ENCODE results near the gene CHN2.

DNA sequence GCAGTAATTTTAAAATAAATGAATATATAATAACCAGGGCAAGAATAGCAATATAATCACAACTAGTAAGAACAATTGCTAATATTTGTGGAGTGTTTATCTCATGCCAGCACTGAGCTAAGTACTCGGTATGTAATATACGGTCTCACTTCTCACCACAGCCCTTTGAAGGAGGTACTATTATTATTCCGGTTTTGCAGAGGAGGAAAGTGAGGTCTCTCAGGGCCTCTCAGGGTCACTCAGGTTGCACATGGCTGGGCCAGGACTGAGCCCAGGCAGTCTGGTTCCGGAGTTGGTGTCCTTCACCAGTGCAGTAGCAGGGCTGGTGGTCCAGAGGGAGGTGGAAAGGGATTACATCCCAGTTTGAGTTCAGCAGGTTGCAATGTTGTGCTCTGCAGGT lies 80.9 kb downstream of the CHN2 start:
- no peak for TF ChIP-seq POLR2A (IDR thresholded peaks at IDR 0.05)
- TF ChIP-seq, protein P1, sequence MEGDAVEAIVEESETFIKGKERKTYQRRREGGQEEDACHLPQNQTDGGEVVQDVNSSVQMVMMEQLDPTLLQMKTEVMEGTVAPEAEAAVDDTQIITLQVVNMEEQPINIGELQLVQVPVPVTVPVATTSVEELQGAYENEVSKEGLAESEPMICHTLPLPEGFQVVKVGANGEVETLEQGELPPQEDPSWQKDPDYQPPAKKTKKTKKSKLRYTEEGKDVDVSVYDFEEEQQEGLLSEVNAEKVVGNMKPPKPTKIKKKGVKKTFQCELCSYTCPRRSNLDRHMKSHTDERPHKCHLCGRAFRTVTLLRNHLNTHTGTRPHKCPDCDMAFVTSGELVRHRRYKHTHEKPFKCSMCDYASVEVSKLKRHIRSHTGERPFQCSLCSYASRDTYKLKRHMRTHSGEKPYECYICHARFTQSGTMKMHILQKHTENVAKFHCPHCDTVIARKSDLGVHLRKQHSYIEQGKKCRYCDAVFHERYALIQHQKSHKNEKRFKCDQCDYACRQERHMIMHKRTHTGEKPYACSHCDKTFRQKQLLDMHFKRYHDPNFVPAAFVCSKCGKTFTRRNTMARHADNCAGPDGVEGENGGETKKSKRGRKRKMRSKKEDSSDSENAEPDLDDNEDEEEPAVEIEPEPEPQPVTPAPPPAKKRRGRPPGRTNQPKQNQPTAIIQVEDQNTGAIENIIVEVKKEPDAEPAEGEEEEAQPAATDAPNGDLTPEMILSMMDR (IDR thresholded peaks at IDR 0.05 in 8 of 11, conservative IDR thresholded peaks at IDR 0.05 in 3 of 11), result no peak

Data from spleen (tissue), 7 donors.